GM12892 (cell line): ENCODE measurements around the gene ELP1.

Source experiments
- POLR2A ChIP-seq: IDR thresholded peaks from 2 replicates; pipeline ENCODE4 v1.6.1; 2011; ENCODE audit warnings: low read depth, low read length, control low read depth
- TAF1 ChIP-seq: IDR thresholded peaks from 2 replicates; pipeline ENCODE4 v1.6.1; 2011; ENCODE audit warnings: low read depth, mild to moderate bottlenecking, control low read depth, low read length, borderline replicate concordance

- TF ChIP-seq POLR2A (no peak), TAF1 (no peak)
These were observed 22.7 kb upstream of the ELP1 start for GRCh38 chr9:108956631-108957026.
